ENCODE data around the gene UGT2A3.

UGT2A3 gene

GRCh38 chr4:68912807-68913206 is 38.8 kb downstream of the UGT2A3 start:
- no peak for DNase-seq (ENCODE audit: low spot score)

- DNase-seq (ENCODE audit: low spot score): no peak
Observed at GRCh38 chr4:68909385-68909784, 42.2 kb downstream of the UGT2A3 start.

- DNase-seq (ENCODE audit: low spot score): peak; percentile 4
Observed at GRCh38 chr4:68907788-68908700, 43.6 kb downstream of the UGT2A3 start.

GRCh38 chr4:68907245-68907644 is 44.4 kb downstream of the UGT2A3 start:
- DNase-seq (ENCODE audit: low spot score): no peak

DNA sequence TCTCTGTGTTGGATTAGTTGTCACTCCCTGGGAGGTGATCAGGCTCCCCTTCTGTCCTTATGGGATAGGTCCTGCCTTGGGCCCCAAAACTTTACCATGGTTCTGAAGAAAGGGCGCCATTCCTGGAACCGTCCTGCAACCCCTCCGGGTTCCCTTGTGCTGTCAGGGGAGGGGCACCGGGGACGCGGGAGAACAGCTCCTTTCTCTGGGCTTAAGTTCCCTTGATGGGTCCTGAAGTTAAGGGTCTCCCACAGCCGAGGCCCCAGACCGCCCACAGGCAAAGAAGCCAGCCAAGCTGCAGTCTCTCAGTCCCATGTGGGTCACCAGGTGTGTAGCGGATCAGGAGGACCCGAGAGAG is 44.8 kb downstream of the UGT2A3 start:
- no peak for DNase-seq (ENCODE audit: low spot score)

DNA sequence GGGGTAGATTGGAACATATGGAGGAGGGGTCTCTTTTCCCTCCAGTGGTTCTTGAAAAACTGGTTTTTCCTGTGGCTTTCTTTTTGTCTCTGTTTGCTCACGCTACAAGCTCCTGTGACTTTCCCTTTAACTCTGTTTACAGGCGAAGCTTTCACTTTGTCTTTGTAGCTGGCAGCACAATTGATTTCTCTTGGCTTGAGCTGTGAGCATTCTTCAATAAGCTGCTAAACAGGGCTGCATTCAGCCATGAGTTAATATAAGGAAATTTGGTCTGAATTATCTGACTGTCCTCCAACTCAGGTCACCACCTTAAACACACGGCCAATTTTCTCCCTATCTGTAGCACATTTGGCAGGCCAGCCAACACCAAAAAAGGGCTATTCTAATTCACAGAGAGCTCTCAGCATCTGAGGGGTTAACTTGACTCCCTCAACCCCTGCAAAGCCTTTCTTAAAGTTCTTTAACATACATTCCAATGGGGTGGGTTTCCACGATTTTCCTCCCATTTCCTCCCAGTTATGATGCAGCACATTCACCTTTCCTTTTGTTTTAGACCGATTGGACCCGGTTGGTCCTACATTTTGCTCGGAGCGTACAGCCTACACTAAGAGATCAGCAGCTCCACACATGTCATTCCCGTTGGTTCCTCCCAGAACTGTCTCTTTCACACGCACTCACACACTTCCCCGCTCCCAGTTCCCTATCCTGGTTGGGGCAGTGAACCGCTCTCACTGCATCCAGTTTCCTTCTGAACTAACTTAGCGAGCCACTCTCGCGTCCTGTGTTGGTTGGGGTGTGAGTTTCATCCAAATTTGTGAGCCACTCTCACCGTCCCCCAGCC is 45.4 kb downstream of the UGT2A3 start:
- DNase-seq (ENCODE audit: low spot score): peak; percentile 62

DNA sequence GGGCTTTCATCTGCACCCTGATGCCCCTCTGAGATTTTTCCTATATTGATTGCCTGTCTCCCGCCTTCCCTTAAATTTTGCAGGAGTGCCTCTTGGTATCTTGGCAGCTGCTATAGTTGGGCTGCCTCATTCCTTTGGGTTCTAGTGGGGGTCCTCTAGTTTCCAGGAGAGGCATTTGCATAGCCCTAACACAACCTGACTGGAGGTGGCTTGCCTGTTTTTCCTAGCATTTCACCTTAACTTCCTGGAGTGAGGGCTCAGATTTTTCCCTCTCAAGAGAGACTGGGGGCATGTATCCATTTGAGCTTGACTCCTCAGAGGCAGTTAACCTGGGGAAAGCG is 46.0 kb downstream of the UGT2A3 start:
- DNase-seq (ENCODE audit: low spot score): no peak

DNA sequence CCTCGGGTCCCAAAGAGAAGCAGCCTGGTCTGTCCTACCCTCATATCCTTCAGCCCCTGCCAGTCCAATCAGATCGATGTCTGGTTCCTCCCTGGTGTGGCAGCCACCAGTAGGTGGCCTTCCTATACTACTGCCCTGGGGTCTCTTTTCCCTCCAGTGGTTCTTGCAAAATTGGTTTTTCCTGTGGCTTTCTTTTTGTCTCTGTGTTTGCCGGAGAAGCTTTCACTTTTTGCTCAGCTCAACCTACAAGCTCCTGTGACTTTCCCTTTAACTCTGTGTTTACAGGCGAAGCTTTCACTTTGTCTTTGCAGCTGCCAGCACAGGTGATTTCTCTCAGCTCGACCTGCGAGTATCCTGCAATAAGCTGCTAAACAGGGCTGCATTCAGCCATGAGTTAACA is 46.8 kb downstream of the UGT2A3 start:
- peak; percentile 53 for DNase-seq (ENCODE audit: low spot score)

- DNase-seq (ENCODE audit: low spot score): no peak
Observed at GRCh38 chr4:68896749-68897148, 54.9 kb downstream of the UGT2A3 start.

DNA sequence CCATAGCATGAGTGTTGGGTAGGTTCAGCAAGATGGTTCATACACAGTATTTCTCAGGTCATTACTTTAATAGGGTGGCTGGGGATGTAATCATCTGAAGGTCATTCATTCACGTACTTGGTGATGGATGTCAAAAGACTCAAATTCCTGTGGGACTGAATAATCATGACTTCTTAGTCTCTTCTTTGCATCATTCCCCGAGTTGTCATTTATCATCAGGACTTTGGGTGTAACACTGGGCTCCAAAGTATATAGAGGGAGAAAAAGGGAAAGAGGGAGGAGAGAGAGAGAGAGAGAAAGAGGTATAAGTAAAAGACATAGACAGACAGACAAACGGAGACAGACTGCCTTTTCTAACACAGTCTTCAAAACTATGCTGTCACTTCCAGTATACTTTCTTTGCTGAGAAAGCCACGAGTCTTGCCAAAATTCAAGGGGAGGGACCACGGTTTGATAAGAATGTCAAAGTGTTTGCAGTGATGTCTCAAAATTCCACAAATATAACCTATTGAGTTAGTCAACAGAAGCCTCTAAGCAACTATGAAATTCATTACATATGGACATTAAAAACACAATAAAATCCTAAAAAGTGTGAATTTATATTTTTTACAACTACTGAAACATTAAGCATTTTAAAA is 55.9 kb downstream of the UGT2A3 start:
- peak; percentile 62 for DNase-seq (ENCODE audit: low spot score)

GRCh38 chr4:68892861-68893260 is 58.7 kb downstream of the UGT2A3 start:
- no peak for DNase-seq (ENCODE audit: low spot score)

DNA sequence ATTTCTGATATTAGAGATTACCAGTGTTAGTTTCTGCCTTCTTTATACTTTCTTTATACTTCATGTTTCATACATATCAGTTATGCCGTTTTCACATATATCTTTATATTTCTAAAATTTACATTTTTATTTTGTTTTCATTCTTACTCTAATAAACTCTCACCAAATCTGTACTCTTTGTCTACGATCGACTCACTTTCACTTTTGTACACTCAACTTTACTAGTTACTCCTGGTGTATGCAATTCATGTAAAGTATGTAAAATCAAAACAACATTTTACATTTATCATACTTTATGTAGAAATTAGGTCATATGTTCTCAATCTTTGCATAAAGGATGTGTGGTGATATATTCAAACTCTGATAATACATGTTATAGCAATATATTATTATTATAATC is 59.9 kb downstream of the UGT2A3 start:
- DNase-seq (ENCODE audit: low spot score): no peak

DNA sequence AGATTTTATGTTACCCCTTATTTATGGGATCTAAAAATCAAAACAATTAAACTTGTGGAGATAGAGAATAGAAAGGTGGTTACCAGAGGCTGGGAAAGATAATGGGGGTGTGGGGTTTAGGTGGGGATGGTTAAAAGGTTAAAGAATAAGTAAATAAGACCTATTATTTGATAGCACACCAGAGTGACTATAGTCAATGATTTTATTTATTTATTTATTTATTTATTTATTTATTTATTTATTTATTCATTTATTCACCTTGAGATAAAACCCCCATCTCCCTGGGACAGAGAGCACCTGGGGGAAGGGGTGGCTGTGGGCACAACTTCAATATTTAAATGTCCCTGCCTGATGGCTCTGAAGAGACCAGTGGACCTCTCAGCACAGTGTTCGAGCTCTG is 66.1 kb downstream of the UGT2A3 start:
- no peak for DNase-seq (ENCODE audit: low spot score)

GRCh38 chr4:68883870-68884269 is 67.7 kb downstream of the UGT2A3 start:
- DNase-seq (ENCODE audit: low spot score): no peak
